Nephron (organoid): ENCODE measurements around the gene GAD2.

ENCODE experiments used
- H3K27ac Mint-ChIP-seq, 3 experiments: 2 replicates each; pipeline ENCODE4 v1.8.0; 2020; ENCODE audit warnings: mixed read lengths in 3 of 3, mild to moderate bottlenecking in 2 of 3, moderate library complexity in 1 of 3
- H3K27me3 Mint-ChIP-seq: 2 replicates; pipeline ENCODE4 v1.8.0; 2021; ENCODE audit warnings: low read depth, mild to moderate bottlenecking, moderate library complexity, mixed read lengths
- H3K36me3 Mint-ChIP-seq: 2 replicates; pipeline ENCODE4 v1.8.0; 2020; ENCODE audit warnings: low read depth, mixed read lengths
- H3K4me1 Mint-ChIP-seq: 2 replicates; pipeline ENCODE4 v1.8.0; 2020; ENCODE audit warnings: mixed read lengths
- H3K4me3 Mint-ChIP-seq, 3 experiments: 2 replicates each; pipeline ENCODE4 v1.8.0; 2020; ENCODE audit warnings: mild to moderate bottlenecking in 3 of 3, mixed read lengths in 3 of 3, moderate library complexity in 2 of 3
- H3K9me3 Mint-ChIP-seq: 2 replicates; pipeline ENCODE4 v1.8.0; 2020; ENCODE audit warnings: mixed read lengths
- CTCF ChIP-seq, 3 experiments: fragments of 200-600 bp; sonication (generic); IDR thresholded peaks; one replicate each; pipeline ENCODE4 v1.5.0; 2021; ENCODE audit warnings: antibody characterized with exemption in 3 of 3; ENCODE audit not compliant: unreplicated experiment in 3 of 3

Gene GAD2

GRCh38 chr10:26216585-26217395, at the start of gene GAD2:
Gene GAD2 (plus strand): TSS chr10:26216774. CDS start chr10:26216810, 36 bp downstream.
- Mint-ChIP-seq H3K27me3 (peaks cover 39% of the 10 kb centered on the region), H3K4me3 (peak within 1 kb of the TSS; percentile 61 to 73 (median 62)), H3K4me1 (peaks cover 29% of the 10 kb centered on the region), H3K27ac (no peak within 1 kb of the TSS), H3K9me3 (peaks cover 4% of the 10 kb centered on the region), H3K36me3 (no peaks in the 10 kb centered on the region)
- no peak for TF ChIP-seq CTCF (IDR thresholded peaks at IDR 0.05; ENCODE audit: unreplicated experiment in 3 of 3)

GRCh38 chr10:26169466-26169865, 47.1 kb upstream of the GAD2 start:
- H3K4me1 Mint-ChIP-seq = no peaks in the 10 kb centered on the region
- H3K27ac Mint-ChIP-seq = no peak overlapping the region
- no peaks in the 10 kb centered on the region for H3K36me3 Mint-ChIP-seq
- no peak for TF ChIP-seq CTCF (IDR thresholded peaks at IDR 0.05; ENCODE audit: unreplicated experiment in 3 of 3)
- H3K9me3 Mint-ChIP-seq = no peaks in the 10 kb centered on the region
- H3K4me3 Mint-ChIP-seq = no peak overlapping the region
- no peaks in the 10 kb centered on the region for H3K27me3 Mint-ChIP-seq

GRCh38 chr10:26172131-26172530, 44.4 kb upstream of the GAD2 start:
- Mint-ChIP-seq H3K27me3 (peaks cover 4% of the 10 kb centered on the region), H3K36me3 (no peaks in the 10 kb centered on the region), H3K27ac (no peak overlapping the region), H3K4me1 (no peaks in the 10 kb centered on the region), H3K9me3 (no peaks in the 10 kb centered on the region), H3K4me3 (no peak overlapping the region)
- no peak for TF ChIP-seq CTCF (IDR thresholded peaks at IDR 0.05; ENCODE audit: unreplicated experiment in 3 of 3)

- H3K9me3 Mint-ChIP-seq = no peaks in the 10 kb centered on the region
- peaks cover 4% of the 10 kb centered on the region for H3K27me3 Mint-ChIP-seq
- no peak overlapping the region for H3K27ac Mint-ChIP-seq
- TF ChIP-seq CTCF (IDR thresholded peaks at IDR 0.05; ENCODE audit: unreplicated experiment in 3 of 3) = no peak
- no peaks in the 10 kb centered on the region for H3K36me3 Mint-ChIP-seq
- H3K4me3 Mint-ChIP-seq = no peak overlapping the region
- no peaks in the 10 kb centered on the region for H3K4me1 Mint-ChIP-seq
Observed at GRCh38 chr10:26173837-26174236, 42.7 kb upstream of the GAD2 start.

- no peak for TF ChIP-seq CTCF (IDR thresholded peaks at IDR 0.05; ENCODE audit: unreplicated experiment in 3 of 3)
- no peaks in the 10 kb centered on the region for H3K4me1 Mint-ChIP-seq
- H3K27me3 Mint-ChIP-seq = peaks cover 4% of the 10 kb centered on the region
- H3K27ac Mint-ChIP-seq = no peak overlapping the region
- no peaks in the 10 kb centered on the region for H3K36me3 Mint-ChIP-seq
- H3K9me3 Mint-ChIP-seq = no peaks in the 10 kb centered on the region
- no peak overlapping the region for H3K4me3 Mint-ChIP-seq
Observed at GRCh38 chr10:26177341-26177740, 39.2 kb upstream of the GAD2 start.

- TF ChIP-seq CTCF (IDR thresholded peaks at IDR 0.05; ENCODE audit: unreplicated experiment in 3 of 3) = no peak
- H3K9me3 Mint-ChIP-seq = no peaks in the 10 kb centered on the region
- H3K4me1 Mint-ChIP-seq = no peaks in the 10 kb centered on the region
- no peaks in the 10 kb centered on the region for H3K27me3 Mint-ChIP-seq
- H3K36me3 Mint-ChIP-seq = no peaks in the 10 kb centered on the region
- no peak overlapping the region for H3K27ac Mint-ChIP-seq
- no peak overlapping the region for H3K4me3 Mint-ChIP-seq
Observed at GRCh38 chr10:26194275-26194674, 22.3 kb upstream of the GAD2 start.
